Endothelial cell of umbilical vein (primary cell): ENCODE measurements around the gene TSPAN31. TPM values are rescaled to one million over a fixed set of nuclear protein-coding genes. Genes with fewer than 3 reads are reported as not detected.

Source experiments
- BruUV-seq: library from RNA; stranded (reverse); fragments of 400-500 nt; replicated peaks from 2 replicates; lab custom pipeline; 2021; lab: Mats Ljungman, UMichigan
- CTCF ChIA-PET: fragments of 300-600, 350-600 bp; sonication (Branson Sonifier 250); formaldehyde crosslinking; loops from one replicate; lab custom pipeline; 2021; ENCODE audit warnings: antibody characterized with exemption, inconsistent platforms; lab: Charles Lee
- POLR2A ChIA-PET: fragments of 300-600, 350-600 bp; sonication (Branson Sonifier 250); formaldehyde crosslinking; loops from one replicate; lab custom pipeline; 2021; ENCODE audit warnings: antibody characterized with exemption, inconsistent platforms; lab: Charles Lee
- DNase-seq: peaks from one replicate; pipeline ENCODE4 v3.0.0-alpha.2; 2011; ENCODE audit warnings: low read depth, low spot score
- FAIRE-seq: peaks from 2 replicates; lab custom pipeline; 2011; peaks lifted over from hg19 to GRCh38; lab: Jason Lieb, UNC
- H2AFZ ChIP-seq: 2 replicates; pipeline ENCODE4 v1.6.0; 2012; ENCODE audit warnings: low read depth, low read length, control low read depth, inconsistent platforms
- H3K27ac ChIP-seq: 2 replicates; pipeline ENCODE4 v1.5.1; 2011; ENCODE audit warnings: low read depth, mild to moderate bottlenecking, control low read depth, low read length, moderate library complexity; ENCODE audit not compliant: insufficient read depth
- H3K27me3 ChIP-seq, 2 experiments: 2 replicates each; pipeline versions ENCODE4 v1.6.0 to v1.6.1; 2011; ENCODE audit warnings: low read length in 2 of 2, mixed read lengths in 1 of 2; ENCODE audit not compliant: control insufficient read depth in 2 of 2, insufficient read depth in 2 of 2
- H3K36me3 ChIP-seq, 2 experiments: 2 replicates in 1 of 2; 3 replicates in 1 of 2; pipeline ENCODE4 v1.5.1; 2011; ENCODE audit warnings: low read length in 2 of 2, mild to moderate bottlenecking in 1 of 2, moderate library complexity in 1 of 2; ENCODE audit not compliant: control insufficient read depth in 2 of 2, insufficient read depth in 2 of 2; ENCODE audit errors: extremely low read depth in 1 of 2
- H3K4me1 ChIP-seq: 3 replicates; pipeline ENCODE4 v1.5.1; 2011; ENCODE audit warnings: mild to moderate bottlenecking, low read length; ENCODE audit not compliant: control insufficient read depth, insufficient read depth; ENCODE audit errors: extremely low read depth
- H3K4me2 ChIP-seq: 2 replicates; pipeline ENCODE4 v1.6.1; 2011; ENCODE audit warnings: low read length, control low read depth, mixed read lengths; ENCODE audit not compliant: insufficient read depth
- H3K4me3 ChIP-seq, 3 experiments: fragments of 200-600 bp in 1 of 3; sonication (generic), shearing (Covaris generic) in 1 of 3; replicated peaks in 1 of 3; 2 replicates each; pipeline ENCODE4 v1.5.1; 2011 to 2016; ENCODE audit warnings: control low read depth in 3 of 3, low read length in 3 of 3, mild to moderate bottlenecking in 2 of 3, inconsistent platforms in 1 of 3, low read depth in 1 of 3, moderate library complexity in 1 of 3; ENCODE audit not compliant: insufficient read depth in 1 of 3
- H3K79me2 ChIP-seq: 2 replicates; pipeline ENCODE4 v1.6.0; 2012; ENCODE audit warnings: low read length, inconsistent platforms; ENCODE audit not compliant: control insufficient read depth, insufficient read depth
- H3K9ac ChIP-seq: replicated peaks from 2 replicates; pipeline ENCODE3; 2011; ENCODE audit warnings: low read length, control low read depth; ENCODE audit not compliant: insufficient read depth; ENCODE audit errors: extremely low read depth
- H3K9me1 ChIP-seq: replicated peaks from 3 replicates; pipeline ENCODE4 v1.6.0; 2011; ENCODE audit warnings: mild to moderate bottlenecking, low read length; ENCODE audit not compliant: control insufficient read depth, insufficient read depth; ENCODE audit errors: extremely low read depth
- H3K9me3 ChIP-seq: replicated peaks from 2 replicates; pipeline ENCODE4 v1.5.1; 2012; ENCODE audit warnings: low read length, inconsistent platforms; ENCODE audit not compliant: control insufficient read depth, insufficient read depth
- H4K20me1 ChIP-seq: replicated peaks from 2 replicates; pipeline ENCODE3; 2011; ENCODE audit warnings: mild to moderate bottlenecking, low read length; ENCODE audit not compliant: control insufficient read depth, insufficient read depth; ENCODE audit errors: extremely low read depth
- EZH2 ChIP-seq: IDR thresholded peaks from 2 replicates; pipeline ENCODE4 v1.6.1; 2012; ENCODE audit warnings: borderline replicate concordance, low read depth, mild to moderate bottlenecking, moderate library complexity, low read length, inconsistent platforms; ENCODE audit not compliant: severe bottlenecking
- POLR2AphosphoS5 ChIP-seq: IDR thresholded peaks from 2 replicates; pipeline ENCODE4 v1.6.1; 2012; ENCODE audit warnings: low read depth, mild to moderate bottlenecking, control low read depth, low read length, moderate library complexity; ENCODE audit not compliant: insufficient read depth
- dilution Hi-C: fragments of 300-500 bp; cut with MboI; formaldehyde crosslinking; loops from one replicate; pipeline ENCODE4 v1.15.0; 2019; ENCODE audit warnings: low sequenced_read_pairs; ENCODE audit not compliant: extremely low pct_ligation_motif_present
- intact Hi-C: fragments of 100-400 bp; cut with micrococcal nuclease; formaldehyde crosslinking; loops from one replicate; pipeline ENCODE4 v1.10.0; 2022
- polyA plus RNA-seq, 4 experiments: library from polyadenylated mRNA; depleted of rRNA in 3 of 4; stranded (reverse) in 3 of 4; unstranded in 1 of 4; fragments of >200 nt; gene quantifications; 2 replicates each; pipeline versions ENCODE4 v1.2.1 to v1.2.3, GENCODE V29; 2011 to 2012; ENCODE audit warnings: missing spikeins in 1 of 4
- total RNA-seq: library from RNA; stranded (reverse); gene quantifications from 2 replicates; pipeline ENCODE4 v1.2.3, GENCODE V29; 2021

TSPAN31 gene
- total and polyA plus RNA-seq, 2 donors (not counting 3 experiments of a cell fraction or from before 2014, with no cell fraction given): 15.0 to 43.9 TPM

DNA sequence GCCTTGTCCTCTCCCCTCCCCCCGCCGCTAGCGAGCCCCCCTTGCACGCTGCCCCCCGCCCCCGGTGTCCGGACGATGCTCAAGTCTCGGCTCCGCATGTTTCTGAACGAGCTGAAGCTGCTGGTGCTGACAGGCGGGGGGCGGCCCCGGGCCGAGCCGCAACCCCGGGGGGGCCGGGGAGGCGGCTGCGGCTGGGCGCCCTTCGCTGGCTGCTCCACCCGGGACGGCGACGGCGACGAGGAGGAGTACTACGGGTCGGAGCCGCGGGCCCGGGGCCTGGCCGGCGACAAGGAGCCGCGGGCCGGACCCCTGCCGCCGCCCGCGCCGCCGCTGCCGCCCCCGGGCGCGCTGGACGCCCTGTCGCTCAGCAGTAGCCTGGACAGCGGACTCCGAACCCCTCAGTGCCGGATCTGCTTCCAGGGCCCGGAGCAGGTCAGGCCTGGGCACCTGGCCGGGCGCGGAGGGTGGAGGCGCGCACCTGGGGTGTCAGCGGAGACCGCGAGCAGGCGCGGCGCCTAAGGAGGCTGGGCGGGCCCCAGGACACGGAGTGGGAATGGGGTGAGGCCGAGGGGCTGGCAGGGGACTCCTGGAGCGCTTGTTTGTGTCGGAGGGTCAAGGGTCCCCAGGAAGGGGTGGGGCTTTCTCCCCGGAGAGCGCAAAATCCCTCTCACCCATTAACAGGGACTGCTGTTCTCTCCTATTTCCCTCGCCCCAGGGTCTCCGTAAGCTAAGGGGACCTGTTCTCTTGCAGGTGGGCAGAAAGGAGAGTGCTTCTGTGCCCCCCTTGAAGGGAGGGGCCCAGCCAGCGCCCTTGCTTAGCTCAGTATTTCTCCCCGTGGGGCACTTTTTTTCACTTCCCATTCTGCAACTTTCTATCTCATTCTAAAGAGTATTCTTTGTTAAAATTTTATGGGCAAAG is 10.9 kb downstream of the TSPAN31 start:
- no peak for DNase-seq
- no TSS peak for BruUV-seq
- intact Hi-C loops: loop anchor here (1.0 kb wide), 1 partner anchor 150 kb away; no protein-coding TSS in a partner anchor
- H3K9me3 ChIP-seq: no peaks in the 10 kb centered on the region
- H4K20me1 ChIP-seq: no peaks in the 10 kb centered on the region
- ChIA-PET POLR2A (interaction anchor here (0.6 kb wide), 1 partner anchor 30 kb away, joined by 3 read pairs; no protein-coding TSS in a partner anchor), CTCF (interaction anchor here (1.2 to 2.6 kb wide), 9 partner anchors 10 to 149 kb away, joined by 3 to 48 read pairs (median 8); partner anchors contain the start of genes CYP27B1, EEF1AKMT3, METTL1 and TSFM)
- H3K4me3 ChIP-seq: peak overlapping the region in 1 of 3 experiments; percentile 57
- peak overlapping the region; percentile 7 for H3K4me2 ChIP-seq
- H3K4me1 ChIP-seq: peaks cover 16% of the 10 kb centered on the region
- H3K27me3 ChIP-seq: peaks cover 25 to 33% of the 10 kb centered on the region in 2 experiments
- no peak overlapping the region for H2AFZ ChIP-seq
- no peaks in the 10 kb centered on the region for H3K9me1 ChIP-seq
- H3K9ac ChIP-seq: no peak overlapping the region
- dilution Hi-C loops: no loop called here
- FAIRE-seq: no peak
- TF ChIP-seq EZH2 (peak; percentile 82), POLR2AphosphoS5 (no peak)
- H3K36me3 ChIP-seq: peaks cover 0 to 2% of the 10 kb centered on the region in 2 experiments
- H3K79me2 ChIP-seq: peaks cover 12% of the 10 kb centered on the region
- no peak overlapping the region for H3K27ac ChIP-seq
